Duodenal mucosa (tissue), 2 donors: Measurements from ENCODE around the gene DENND1A.

ENCODE experiments used
- H3K27ac ChIP-seq: one replicate; pipeline ENCODE4 v1.7.0; 2013; ENCODE audit warnings: low read depth, low read length
- H3K27me3 ChIP-seq, 2 donors: one replicate each; pipeline ENCODE4 v1.7.0; 2013; ENCODE audit warnings: low read length in 2 of 2, control low read depth in 1 of 2; ENCODE audit not compliant: insufficient read depth in 2 of 2, control insufficient read depth in 1 of 2
- H3K36me3 ChIP-seq, 2 donors: one replicate each; pipeline ENCODE4 v1.7.0; 2013; ENCODE audit warnings: low read length in 2 of 2, control low read depth in 1 of 2; ENCODE audit not compliant: insufficient read depth in 2 of 2, control insufficient read depth in 1 of 2
- H3K4me1 ChIP-seq, 2 donors: one replicate each; pipeline ENCODE4 v1.7.0; 2013; ENCODE audit warnings: low read length in 2 of 2, control low read depth in 1 of 2; ENCODE audit not compliant: insufficient read depth in 2 of 2, control insufficient read depth in 1 of 2
- H3K4me3 ChIP-seq, 2 donors: one replicate each; pipeline ENCODE4 v1.7.0; 2013; ENCODE audit warnings: low read length in 2 of 2, low read depth in 1 of 2
- H3K9ac ChIP-seq, 2 donors: one replicate each; pipeline ENCODE4 v1.7.0; 2013; ENCODE audit warnings: low read length in 2 of 2, low read depth in 1 of 2
- H3K9me3 ChIP-seq, 2 donors: one replicate each; pipeline ENCODE4 v1.7.0; 2013; ENCODE audit warnings: low read length in 2 of 2, control low read depth in 1 of 2; ENCODE audit not compliant: control insufficient read depth in 1 of 2

The DENND1A gene

DNA sequence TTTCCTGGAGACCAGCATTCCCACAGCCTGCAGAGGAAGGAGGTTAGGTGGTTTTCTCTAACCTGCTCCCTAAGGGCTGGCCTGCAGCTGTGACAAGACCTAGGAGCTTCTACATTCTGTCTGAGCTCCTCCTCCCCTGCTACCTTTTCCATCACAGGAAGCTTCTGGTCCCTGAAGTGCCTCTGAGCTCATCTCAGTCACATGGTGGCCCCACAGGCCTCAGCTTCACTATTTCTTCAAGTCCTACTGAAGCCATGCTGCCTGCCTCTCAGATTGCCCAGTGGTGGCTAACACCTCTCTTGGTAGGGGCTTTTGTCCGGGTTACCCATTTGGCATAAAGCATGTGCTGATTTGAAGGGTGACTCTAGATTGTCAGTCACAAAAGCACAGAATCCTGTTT is 314.5 kb downstream of the DENND1A start:
- no peaks in the 10 kb centered on the region for H3K36me3 ChIP-seq
- no peaks in the 10 kb centered on the region for H3K4me1 ChIP-seq
- H3K9me3 ChIP-seq = no peaks in the 10 kb centered on the region
- no peak overlapping the region for H3K9ac ChIP-seq
- H3K4me3 ChIP-seq = no peak overlapping the region
- H3K27me3 ChIP-seq = no peaks in the 10 kb centered on the region
- H3K27ac ChIP-seq = no peak overlapping the region

DNA sequence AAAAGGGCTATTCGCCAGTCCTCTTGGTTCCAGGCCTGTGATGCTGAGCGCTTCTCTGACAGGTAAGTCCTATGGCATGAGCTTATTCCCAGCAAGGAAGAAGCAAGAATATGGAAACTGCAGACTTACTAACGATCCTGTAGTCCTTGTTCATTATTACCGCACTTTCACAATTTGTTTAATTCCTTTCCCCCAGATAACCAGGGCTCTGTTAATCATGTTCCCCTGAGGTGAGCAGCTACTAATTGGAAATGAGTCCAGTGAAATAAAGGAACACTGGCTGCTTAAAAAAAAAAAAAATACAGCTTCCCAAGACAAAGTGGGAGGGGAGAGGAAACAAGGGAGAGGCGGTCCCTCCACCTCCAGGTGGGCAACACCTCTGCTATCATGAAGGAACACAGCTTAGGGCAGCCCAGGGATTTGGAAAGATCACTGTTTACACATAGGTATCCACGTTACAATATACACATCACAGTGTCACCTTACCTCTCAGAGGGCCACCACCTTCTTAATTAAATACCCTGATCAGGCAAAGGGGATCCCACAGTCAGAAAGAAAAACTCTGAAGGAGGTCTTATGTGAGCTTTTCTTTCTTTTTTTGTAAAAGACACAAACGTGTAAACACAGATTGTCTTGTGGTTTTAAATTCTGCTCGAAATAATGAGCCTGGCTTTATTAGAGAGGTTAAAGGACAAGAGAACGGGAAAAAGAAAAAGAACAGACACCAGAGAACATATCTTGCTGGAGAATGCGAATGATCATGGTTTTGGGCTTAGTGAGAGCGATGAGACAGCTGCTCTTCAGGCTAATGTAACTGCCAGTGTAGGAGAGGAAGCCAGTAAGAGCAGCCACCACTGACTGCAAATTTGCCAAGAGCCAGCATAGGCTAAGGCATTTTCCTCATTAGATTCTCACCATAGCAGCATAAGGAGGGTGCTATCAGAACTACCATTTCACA is 315.3 kb downstream of the DENND1A start:
- Histone ChIP-seq H3K4me1 (no peaks in the 10 kb centered on the region), H3K9me3 (no peaks in the 10 kb centered on the region), H3K9ac (no peak overlapping the region), H3K27ac (no peak overlapping the region), H3K4me3 (no peak overlapping the region), H3K27me3 (no peaks in the 10 kb centered on the region), H3K36me3 (no peaks in the 10 kb centered on the region)

DNA sequence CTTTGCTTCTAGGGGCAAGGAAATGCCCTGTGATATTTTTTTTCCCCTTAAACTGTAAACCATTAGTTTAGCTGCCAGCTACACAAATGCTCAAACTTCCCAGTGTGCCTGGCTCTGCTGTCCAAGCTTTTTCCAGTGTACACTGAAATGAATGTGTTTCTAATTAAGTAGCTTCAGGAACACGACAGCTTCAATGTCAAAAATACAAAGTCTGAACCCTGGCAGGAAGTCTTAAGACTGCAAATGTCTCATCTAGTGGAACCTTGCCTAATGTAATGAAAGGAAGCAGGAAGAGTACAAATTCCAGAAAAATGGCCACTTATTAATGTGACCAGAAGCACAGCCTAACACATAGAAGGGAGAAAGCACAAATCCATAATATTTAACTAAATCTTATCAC is 318.7 kb downstream of the DENND1A start:
- Histone ChIP-seq H3K4me1 (no peaks in the 10 kb centered on the region), H3K36me3 (no peaks in the 10 kb centered on the region), H3K27me3 (no peaks in the 10 kb centered on the region), H3K9me3 (no peaks in the 10 kb centered on the region), H3K27ac (no peak overlapping the region), H3K4me3 (no peak overlapping the region), H3K9ac (no peak overlapping the region)

DNA sequence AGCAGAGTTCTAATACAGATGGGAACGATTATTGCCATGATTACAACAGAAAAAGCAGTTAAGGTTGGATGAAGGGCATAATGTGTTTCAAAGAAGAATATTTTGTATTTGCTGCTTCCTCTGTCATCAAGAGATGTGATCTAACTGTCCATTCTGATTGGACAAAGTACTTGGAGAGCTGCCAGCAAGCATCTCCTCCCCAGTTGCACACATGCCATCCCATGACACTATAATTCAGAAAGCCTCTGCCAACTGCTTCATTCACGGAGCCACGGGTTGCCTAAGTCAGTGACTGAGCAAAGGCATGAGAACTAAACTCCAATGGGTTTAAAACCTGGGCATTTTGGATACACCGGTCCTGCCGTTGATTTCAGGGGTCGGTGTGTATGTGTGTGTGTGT is 320.1 kb downstream of the DENND1A start:
- Histone ChIP-seq H3K27me3 (no peaks in the 10 kb centered on the region), H3K9ac (no peak overlapping the region), H3K4me1 (no peaks in the 10 kb centered on the region), H3K4me3 (no peak overlapping the region), H3K27ac (no peak overlapping the region), H3K36me3 (peaks cover 0 to 5% of the 10 kb centered on the region in 2 donors), H3K9me3 (no peaks in the 10 kb centered on the region)

DNA sequence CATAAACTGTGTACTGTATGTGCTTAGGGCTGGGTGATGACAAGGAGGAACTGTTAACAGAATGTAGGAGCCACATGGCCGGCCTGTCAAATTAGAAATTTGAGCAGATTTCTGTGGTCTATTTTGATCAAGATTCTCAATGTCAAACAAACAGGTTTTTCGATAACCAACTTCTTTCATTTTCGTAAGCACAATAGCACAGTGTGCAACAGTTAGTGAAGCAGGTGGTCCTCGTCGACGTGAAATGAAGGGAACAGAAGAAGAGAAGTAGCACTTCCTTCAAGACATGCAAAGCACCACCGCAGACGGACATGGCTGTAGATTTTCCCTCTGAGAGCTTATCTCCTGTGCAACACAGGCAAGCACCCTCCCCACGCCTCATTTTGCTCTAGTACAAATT is 321.8 kb downstream of the DENND1A start:
- peaks cover 0 to 5% of the 10 kb centered on the region in 2 donors for H3K36me3 ChIP-seq
- H3K9me3 ChIP-seq = no peaks in the 10 kb centered on the region
- no peak overlapping the region for H3K27ac ChIP-seq
- no peak overlapping the region for H3K4me3 ChIP-seq
- H3K27me3 ChIP-seq = no peaks in the 10 kb centered on the region
- no peaks in the 10 kb centered on the region for H3K4me1 ChIP-seq
- H3K9ac ChIP-seq = no peak overlapping the region

DNA sequence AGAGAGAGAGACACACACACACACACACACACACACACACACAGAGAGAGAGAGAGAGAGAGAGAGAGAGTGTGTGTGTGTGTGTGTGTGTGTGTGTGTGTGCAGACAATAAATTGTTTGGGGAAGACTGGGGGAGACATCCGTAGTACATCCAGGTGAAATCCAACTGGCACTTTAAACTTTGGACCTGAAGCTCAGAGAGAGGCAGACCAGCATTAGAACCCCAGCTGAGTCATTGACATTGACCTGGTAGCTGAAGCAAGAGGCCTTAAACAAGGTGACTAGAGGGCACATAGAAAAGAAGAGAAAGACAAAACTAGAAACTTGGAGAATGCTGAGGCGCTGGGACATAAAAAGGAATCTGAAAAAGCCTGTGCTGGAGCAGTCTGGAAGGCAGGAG is 322.4 kb downstream of the DENND1A start:
- Histone ChIP-seq H3K9me3 (no peaks in the 10 kb centered on the region), H3K36me3 (peaks cover 0 to 5% of the 10 kb centered on the region in 2 donors), H3K9ac (no peak overlapping the region), H3K4me1 (no peaks in the 10 kb centered on the region), H3K27me3 (no peaks in the 10 kb centered on the region), H3K4me3 (no peak overlapping the region), H3K27ac (no peak overlapping the region)

DNA sequence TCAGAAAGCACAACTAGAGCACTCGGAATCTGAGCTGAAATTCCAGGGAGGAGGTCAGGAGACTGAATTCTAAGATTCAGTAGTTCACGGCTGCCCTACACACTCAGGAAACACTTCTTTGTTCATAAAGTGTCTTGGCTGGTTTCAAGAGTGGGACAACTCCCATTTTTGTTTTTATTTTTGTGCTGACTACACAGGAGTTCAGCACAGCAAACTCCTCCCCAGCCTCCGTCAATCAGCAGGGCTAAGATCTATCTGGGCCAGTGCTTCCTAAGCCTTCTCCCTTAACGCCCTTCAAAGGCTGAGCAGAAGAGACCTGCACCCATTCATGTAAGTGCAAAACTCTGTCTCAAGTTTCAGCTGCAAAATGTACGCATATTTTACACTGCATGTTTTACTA is 323.8 kb downstream of the DENND1A start:
- no peak overlapping the region for H3K9ac ChIP-seq
- no peak overlapping the region for H3K4me3 ChIP-seq
- H3K27ac ChIP-seq = no peak overlapping the region
- peaks cover 0 to 5% of the 10 kb centered on the region in 2 donors for H3K36me3 ChIP-seq
- no peaks in the 10 kb centered on the region for H3K4me1 ChIP-seq
- H3K27me3 ChIP-seq = no peaks in the 10 kb centered on the region
- H3K9me3 ChIP-seq = no peaks in the 10 kb centered on the region

DNA sequence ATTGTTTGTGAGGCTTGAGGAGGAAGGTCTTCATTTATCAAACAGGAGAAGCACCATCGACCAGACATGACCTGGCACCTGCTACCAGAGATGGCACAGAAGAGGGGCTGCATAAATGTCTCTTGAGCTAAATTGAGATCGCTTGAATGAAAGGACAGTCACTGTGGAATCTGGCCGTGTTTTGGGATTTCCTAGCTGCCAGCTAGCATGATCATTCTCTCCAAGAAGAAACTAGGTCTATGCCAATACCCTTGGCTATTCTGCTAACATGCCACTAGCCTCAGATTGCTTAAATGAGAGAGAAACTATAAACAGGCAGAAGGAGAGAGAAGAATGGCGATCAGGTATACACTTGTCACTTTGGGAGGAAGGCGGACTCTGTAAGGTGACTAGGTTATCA is 324.6 kb downstream of the DENND1A start:
- Histone ChIP-seq H3K27ac (no peak overlapping the region), H3K4me3 (no peak overlapping the region), H3K4me1 (no peaks in the 10 kb centered on the region), H3K9ac (no peak overlapping the region), H3K9me3 (no peaks in the 10 kb centered on the region), H3K27me3 (no peaks in the 10 kb centered on the region), H3K36me3 (peaks cover 0 to 5% of the 10 kb centered on the region in 2 donors)

DNA sequence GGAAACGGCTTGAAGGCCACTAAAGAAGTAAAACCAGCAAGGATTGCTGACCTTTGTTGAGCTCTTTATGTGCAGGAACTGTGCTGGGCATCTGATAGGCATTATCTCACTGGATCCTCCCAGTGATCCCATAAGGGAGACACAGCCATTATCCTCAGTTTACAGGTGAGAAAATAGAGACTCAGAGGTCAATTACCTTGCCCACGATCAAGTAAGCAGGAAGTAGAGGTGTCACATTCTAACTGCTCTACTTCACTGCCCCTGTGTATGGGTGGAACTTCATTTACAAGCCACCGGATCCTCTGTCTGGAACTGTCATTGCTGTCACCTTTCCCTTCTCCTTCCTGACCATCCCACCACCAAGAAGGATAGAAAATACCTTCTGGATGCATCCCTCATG is 325.1 kb downstream of the DENND1A start:
- no peak overlapping the region for H3K27ac ChIP-seq
- H3K4me3 ChIP-seq = no peak overlapping the region
- peaks cover 0 to 5% of the 10 kb centered on the region in 2 donors for H3K36me3 ChIP-seq
- no peaks in the 10 kb centered on the region for H3K4me1 ChIP-seq
- H3K9ac ChIP-seq = no peak overlapping the region
- H3K9me3 ChIP-seq = no peaks in the 10 kb centered on the region
- no peaks in the 10 kb centered on the region for H3K27me3 ChIP-seq

DNA sequence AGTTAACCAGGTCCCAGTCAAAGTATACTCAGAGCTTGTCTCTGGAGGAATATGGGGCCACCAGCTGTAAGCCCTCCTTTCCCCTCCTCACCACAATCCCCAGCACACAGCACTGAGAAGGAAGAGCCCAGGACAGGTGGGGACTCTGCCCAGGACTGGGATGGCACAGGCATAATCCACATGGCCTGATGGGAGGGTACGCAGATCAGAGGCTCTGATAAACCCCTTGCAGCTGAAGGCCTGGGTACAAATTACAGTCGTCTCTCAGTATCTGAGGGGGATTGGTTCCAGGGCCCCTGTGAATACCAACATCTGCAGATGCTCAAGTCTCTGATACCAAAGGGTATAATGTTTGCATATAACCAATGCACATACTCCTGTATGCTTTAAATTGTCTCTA is 328.1 kb downstream of the DENND1A start:
- Histone ChIP-seq H3K4me3 (no peak overlapping the region), H3K36me3 (peaks cover 0 to 5% of the 10 kb centered on the region in 2 donors), H3K4me1 (no peaks in the 10 kb centered on the region), H3K9me3 (no peaks in the 10 kb centered on the region), H3K9ac (no peak overlapping the region), H3K27ac (no peak overlapping the region), H3K27me3 (no peaks in the 10 kb centered on the region)
